Kidney (tissue), 14 donors: Measurements from ENCODE around the gene ZNF285. TPM values are rescaled to one million over a fixed set of nuclear protein-coding genes. Genes with fewer than 3 reads are reported as not detected.
A peak's percentile ranks its signal among the peaks of the same experiment; 100 is the strongest.
"Not testable (repeated sequence)": the region's sequence is repeated elsewhere in the genome, so short reads cannot be mapped to it uniquely, and the experiment has no call there.

Experiments used
- DNase-seq, 5 donors: peaks; one replicate each; pipeline ENCODE4 v3.0.0-alpha.2; 2013 to 2020
- FAIRE-seq: peaks from 2 replicates; lab custom pipeline; 2012; peaks lifted over from hg19 to GRCh38; lab: Jason Lieb, UNC
- H3K27ac ChIP-seq, 2 donors: one replicate each; pipeline ENCODE4 v1.7.0; 2013; ENCODE audit warnings: low read depth in 2 of 2, low read length in 2 of 2, inconsistent platforms in 1 of 2
- H3K27me3 ChIP-seq: one replicate; pipeline ENCODE4 v1.7.1; 2013; ENCODE audit warnings: low read length, inconsistent platforms; ENCODE audit not compliant: control insufficient read depth, insufficient read depth
- H3K36me3 ChIP-seq, 3 donors: one replicate each; pipeline versions ENCODE4 v1.7.0 to v1.7.1; 2013; ENCODE audit warnings: low read length in 3 of 3, control low read depth in 1 of 3, inconsistent platforms in 1 of 3; ENCODE audit not compliant: insufficient read depth in 3 of 3, control insufficient read depth in 2 of 3
- H3K4me1 ChIP-seq, 3 donors: one replicate each; pipeline versions ENCODE4 v1.7.0 to v1.7.1; 2013; ENCODE audit warnings: low read length in 3 of 3, inconsistent platforms in 1 of 3, low read depth in 1 of 3; ENCODE audit not compliant: control insufficient read depth in 2 of 3, insufficient read depth in 2 of 3
- H3K4me3 ChIP-seq, 3 donors: one replicate each; pipeline versions ENCODE4 v1.7.0 to v1.8.1; 2013; ENCODE audit warnings: low read length in 3 of 3, control low read depth in 1 of 3, inconsistent platforms in 1 of 3
- H3K9ac ChIP-seq, 3 donors: one replicate each; pipeline versions ENCODE4 v1.7.0 to v1.7.1; 2013; ENCODE audit warnings: low read length in 3 of 3, control low read depth in 1 of 3, inconsistent platforms in 1 of 3
- H3K9me3 ChIP-seq, 3 donors: one replicate each; pipeline versions ENCODE4 v1.7.0 to v1.7.1; 2013; ENCODE audit warnings: low read length in 3 of 3, control low read depth in 1 of 3, inconsistent platforms in 1 of 3; ENCODE audit not compliant: control insufficient read depth in 2 of 3, insufficient read depth in 1 of 3
- intact Hi-C: fragments of 100-400 bp; cut with DNase I; formaldehyde crosslinking; loops from one replicate; pipeline ENCODE4 v1.11.1; 2022
- polyA plus RNA-seq: library from polyadenylated mRNA; stranded (reverse); fragments of 350-450 nt; fragmentation: Illumina TruSeq; extraction: RNeasy Lipid Tissue Mini Kit (QIAGEN cat#74804); gene quantifications from one replicate; pipeline ENCODE4 v1.2.3, GENCODE V29; 2014; ENCODE audit warnings: low read depth, low replicate concordance; ENCODE audit not compliant: insufficient read depth
- total RNA-seq: library from RNA; stranded (reverse); fragmentation: NEBNext Ultra II Directional; extraction: Animal tissue kit (Norgen Biotek cat#: 25700); gene quantifications from one replicate; pipeline ENCODE4 v1.2.1, GENCODE V29; 2021
- TF ChIP-seq, protein P1 (sequence below): IDR thresholded peaks from 3 replicates; pipeline ENCODE4 v1.5.1; 2012; ENCODE audit warnings: mild to moderate bottlenecking, moderate library complexity, borderline replicate concordance; ENCODE audit not compliant: insufficient read depth; ENCODE audit errors: extremely low read depth
- donor health status: control.
- donor health status: control.
- donor health status: control.
- donor health status: control.
- donor health status: control.
- donor health status: DM: yes; HTN: yes; CAD: no.
- donor health status: Normal renal cell carcinoma (clear cell type).

Gene ZNF285
- total and polyA plus RNA-seq, 2 donors from 2014 or later = 2.8 to 4.9 TPM

DNA sequence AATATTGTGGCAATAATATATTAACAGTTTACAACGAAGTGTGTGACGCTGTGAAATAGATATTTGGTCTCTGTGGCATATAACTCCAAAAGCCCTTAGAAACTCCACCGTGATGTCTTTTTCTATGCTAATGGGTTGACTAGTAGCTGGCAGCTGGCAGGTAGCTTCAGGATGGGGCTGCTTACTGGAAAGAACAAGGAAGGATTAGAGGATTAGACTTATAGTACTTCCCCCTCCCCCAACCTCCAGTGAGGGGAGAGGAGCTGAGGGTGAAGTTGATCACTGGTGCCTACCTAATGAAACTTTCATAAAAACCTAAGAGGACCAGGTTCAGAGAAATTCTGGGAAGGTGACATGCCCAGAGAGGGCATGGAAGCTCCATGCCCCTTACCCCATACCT lies 37.0 kb upstream of the ZNF285 start:
- H3K4me1 ChIP-seq = no peaks in the 10 kb centered on the region
- TF ChIP-seq, protein P1, sequence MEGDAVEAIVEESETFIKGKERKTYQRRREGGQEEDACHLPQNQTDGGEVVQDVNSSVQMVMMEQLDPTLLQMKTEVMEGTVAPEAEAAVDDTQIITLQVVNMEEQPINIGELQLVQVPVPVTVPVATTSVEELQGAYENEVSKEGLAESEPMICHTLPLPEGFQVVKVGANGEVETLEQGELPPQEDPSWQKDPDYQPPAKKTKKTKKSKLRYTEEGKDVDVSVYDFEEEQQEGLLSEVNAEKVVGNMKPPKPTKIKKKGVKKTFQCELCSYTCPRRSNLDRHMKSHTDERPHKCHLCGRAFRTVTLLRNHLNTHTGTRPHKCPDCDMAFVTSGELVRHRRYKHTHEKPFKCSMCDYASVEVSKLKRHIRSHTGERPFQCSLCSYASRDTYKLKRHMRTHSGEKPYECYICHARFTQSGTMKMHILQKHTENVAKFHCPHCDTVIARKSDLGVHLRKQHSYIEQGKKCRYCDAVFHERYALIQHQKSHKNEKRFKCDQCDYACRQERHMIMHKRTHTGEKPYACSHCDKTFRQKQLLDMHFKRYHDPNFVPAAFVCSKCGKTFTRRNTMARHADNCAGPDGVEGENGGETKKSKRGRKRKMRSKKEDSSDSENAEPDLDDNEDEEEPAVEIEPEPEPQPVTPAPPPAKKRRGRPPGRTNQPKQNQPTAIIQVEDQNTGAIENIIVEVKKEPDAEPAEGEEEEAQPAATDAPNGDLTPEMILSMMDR = no peak
- H3K4me3 ChIP-seq = no peak overlapping the region
- intact Hi-C loops = no loop called here
- peaks cover 3 to 71% (median 21%) of the 10 kb centered on the region in 3 donors for H3K9me3 ChIP-seq
- no peak for FAIRE-seq
- H3K9ac ChIP-seq = no peak overlapping the region
- peaks cover 7 to 55% (median 14%) of the 10 kb centered on the region in 3 donors for H3K36me3 ChIP-seq
- H3K27ac ChIP-seq = no peak overlapping the region
- DNase-seq = no peak
- H3K27me3 ChIP-seq = no peaks in the 10 kb centered on the region

DNA sequence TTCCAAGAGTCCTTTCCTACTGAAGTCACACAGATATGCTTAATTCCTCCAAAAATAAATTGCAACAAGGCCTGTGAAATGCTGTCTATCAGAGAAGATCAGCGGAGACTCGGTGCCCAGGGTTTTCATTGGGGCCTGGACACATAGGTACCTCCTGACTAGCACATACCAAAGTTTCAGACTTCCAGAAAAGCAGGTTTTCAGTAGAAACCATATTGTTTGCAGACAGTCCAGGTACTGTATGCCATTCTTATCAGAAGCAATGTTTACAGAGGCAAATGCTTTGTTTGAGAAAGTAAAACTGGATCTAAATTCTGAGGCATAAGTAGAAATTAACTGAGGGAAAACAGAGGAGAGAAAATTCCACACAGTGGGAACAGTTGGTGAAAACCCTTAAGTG lies 34.0 kb upstream of the ZNF285 start:
- peak overlapping the region in 1 of 3 donors; percentile 12 for H3K4me3 ChIP-seq
- DNase-seq = no peak
- intact Hi-C loops = no loop called here

DNA sequence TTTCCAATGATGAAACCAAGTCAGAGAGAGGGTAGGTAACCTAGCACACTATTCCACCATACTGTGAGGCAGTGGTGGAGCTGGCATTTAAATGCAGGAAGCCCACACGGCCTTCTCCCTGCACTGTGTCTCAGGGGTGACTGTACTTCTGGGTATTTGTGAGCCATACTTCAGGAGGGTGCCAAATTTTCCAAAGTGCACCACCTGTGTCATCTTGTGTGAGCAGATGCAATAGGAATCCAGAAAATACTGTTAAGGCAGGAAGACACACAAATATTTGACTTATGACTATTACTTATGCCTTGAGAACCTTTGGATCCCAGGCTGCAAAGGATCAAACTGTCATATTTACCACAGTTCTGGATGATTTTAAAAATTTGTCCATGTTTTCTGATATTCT lies 29.5 kb upstream of the ZNF285 start:
- H3K36me3 ChIP-seq = peaks cover 11 to 60% (median 28%) of the 10 kb centered on the region in 3 donors
- intact Hi-C loops = no loop called here
- no peak overlapping the region for H3K9ac ChIP-seq
- no peak overlapping the region for H3K27ac ChIP-seq
- FAIRE-seq (no peak), DNase-seq (no peak)
- H3K9me3 ChIP-seq = peaks cover 8 to 92% (median 61%) of the 10 kb centered on the region in 3 donors
- H3K4me1 ChIP-seq = no peaks in the 10 kb centered on the region
- H3K4me3 ChIP-seq = peak overlapping the region in 1 of 3 donors; percentile 29
- no peaks in the 10 kb centered on the region for H3K27me3 ChIP-seq
- TF ChIP-seq, protein P1 = no peak

More for the DNA sequence above, 34.0 kb upstream of the ZNF285 start:
- no peak for FAIRE-seq
- no peak overlapping the region for H3K27ac ChIP-seq
- no peaks in the 10 kb centered on the region for H3K27me3 ChIP-seq
- TF ChIP-seq, protein P1 = no peak
- no peak overlapping the region for H3K9ac ChIP-seq
- H3K4me1 ChIP-seq = no peaks in the 10 kb centered on the region
- peaks cover 4 to 61% (median 19%) of the 10 kb centered on the region in 3 donors for H3K36me3 ChIP-seq
- H3K9me3 ChIP-seq = peaks cover 2 to 83% (median 35%) of the 10 kb centered on the region in 3 donors

DNA sequence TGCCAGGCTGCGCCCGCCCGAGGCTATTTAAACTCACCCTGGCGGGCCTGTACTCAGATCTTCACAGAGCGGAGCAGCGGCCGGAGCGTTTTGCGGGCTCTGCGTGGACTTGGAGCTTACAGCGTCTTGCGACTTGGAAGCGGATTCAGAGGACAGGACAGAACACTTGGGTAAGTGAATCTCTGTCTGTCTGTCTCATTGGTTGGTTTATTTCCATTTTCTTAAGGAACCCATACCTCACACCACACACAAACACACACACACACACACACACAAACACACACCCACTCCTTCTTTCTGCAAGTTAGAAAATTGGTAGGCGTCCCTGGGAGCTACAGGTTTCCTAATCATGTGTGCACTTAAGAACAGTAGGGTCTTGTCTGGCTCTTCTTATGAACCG lies 14.1 kb upstream of the ZNF285 start:
- H3K27me3 ChIP-seq, DNase-seq, H3K27ac ChIP-seq, H3K4me1 ChIP-seq, intact Hi-C loops, H3K4me3 ChIP-seq, FAIRE-seq, H3K9ac ChIP-seq, H3K36me3 ChIP-seq: not testable (repeated sequence)
- peaks cover 0 to 17% (median 4%) of the 10 kb centered on the region in 3 donors for H3K9me3 ChIP-seq

DNA sequence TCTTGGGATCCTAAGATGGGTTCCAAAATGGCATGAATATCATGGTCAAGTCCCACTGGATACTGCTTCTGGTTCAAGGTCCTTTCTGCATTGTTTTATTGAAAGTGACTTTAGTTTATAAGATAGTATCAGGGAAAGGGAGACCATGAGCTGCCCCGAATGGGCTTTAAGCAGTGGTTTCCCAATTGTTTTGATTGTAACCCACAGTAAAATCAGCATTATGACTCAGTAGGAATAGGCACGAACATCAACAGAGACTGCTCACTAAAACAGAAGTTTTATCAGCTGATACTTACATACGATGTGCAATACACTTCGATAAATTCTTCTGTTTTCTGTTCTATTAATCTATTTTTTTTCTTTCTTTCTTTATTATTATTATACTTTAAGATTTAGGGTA lies 12.1 kb downstream of the ZNF285 start:
- H3K27ac ChIP-seq, intact Hi-C loops, FAIRE-seq, H3K27me3 ChIP-seq, H3K4me3 ChIP-seq, H3K9ac ChIP-seq, H3K4me1 ChIP-seq, DNase-seq, H3K9me3 ChIP-seq: not testable (repeated sequence)
- H3K36me3 ChIP-seq = peaks cover 0 to 11% (median 0%) of the 10 kb centered on the region in 3 donors
